Amniotic stem cell (primary cell): ENCODE results near the gene FRMD1.

Experiments
- DNase-seq: peaks from one replicate; lab custom pipeline; 2025; lab: John Stamatoyannopoulos, UW

FRMD1 gene

DNA sequence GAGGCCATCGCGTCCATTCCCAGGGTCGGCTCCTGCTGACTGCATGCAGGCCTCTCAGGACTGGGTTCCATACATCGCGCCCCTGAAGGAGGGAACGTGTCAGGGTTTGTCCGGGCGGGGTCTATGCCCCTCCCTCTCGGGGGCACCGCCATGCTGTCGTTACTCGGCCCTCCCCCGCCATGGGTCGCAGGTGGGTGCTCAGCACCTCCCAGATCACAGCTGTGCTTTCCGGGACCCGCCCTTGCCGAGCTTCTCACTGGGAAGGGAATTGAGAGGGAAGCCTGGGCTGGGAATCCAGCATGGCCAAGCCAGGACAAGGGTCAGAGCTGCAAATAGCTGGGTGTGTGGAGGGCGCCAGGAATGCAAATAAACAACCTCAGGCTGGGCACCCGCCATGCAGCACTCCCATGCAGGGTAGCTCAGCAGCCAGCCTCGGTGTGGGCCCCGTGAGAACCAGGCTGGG lies at the start of gene FRMD1:
Gene FRMD1, minus strand, starts transcription at position 270 of the 463 bp plus-strand sequence. Its CDS starts 118 bp downstream, at position 152.
- DNase-seq: no peak

DNA sequence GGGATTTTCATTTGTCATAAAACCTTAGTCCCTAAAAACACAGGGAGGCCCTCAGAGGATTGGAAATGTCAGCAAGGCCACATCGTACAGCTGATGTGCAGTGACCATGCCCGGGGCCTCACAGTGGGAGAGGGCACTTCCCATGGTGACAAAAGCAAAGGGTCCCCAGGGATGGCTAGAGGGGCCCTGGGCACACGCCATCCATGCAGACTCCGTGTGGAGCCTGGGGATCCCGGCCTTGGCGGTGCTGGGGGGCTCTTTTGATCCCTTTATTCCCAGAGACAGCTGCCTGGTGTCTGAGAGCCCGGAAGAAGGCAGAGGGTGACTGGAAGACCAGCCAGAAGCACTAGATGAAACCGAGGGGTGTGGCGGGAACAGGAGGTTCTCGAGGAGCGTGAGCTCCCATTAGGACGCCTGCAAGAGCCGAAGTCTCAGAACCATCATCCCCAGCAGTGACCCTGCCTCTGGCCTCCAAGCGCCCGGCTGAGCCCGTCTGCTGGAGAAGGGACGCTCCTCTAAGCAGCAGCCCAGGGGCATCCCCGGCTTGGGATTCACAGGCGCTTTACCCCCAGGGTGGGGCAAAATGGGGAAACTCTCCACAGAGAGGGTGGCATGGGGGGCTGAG lies 49.1 kb upstream of the FRMD1 start:
- DNase-seq: no peak

DNA sequence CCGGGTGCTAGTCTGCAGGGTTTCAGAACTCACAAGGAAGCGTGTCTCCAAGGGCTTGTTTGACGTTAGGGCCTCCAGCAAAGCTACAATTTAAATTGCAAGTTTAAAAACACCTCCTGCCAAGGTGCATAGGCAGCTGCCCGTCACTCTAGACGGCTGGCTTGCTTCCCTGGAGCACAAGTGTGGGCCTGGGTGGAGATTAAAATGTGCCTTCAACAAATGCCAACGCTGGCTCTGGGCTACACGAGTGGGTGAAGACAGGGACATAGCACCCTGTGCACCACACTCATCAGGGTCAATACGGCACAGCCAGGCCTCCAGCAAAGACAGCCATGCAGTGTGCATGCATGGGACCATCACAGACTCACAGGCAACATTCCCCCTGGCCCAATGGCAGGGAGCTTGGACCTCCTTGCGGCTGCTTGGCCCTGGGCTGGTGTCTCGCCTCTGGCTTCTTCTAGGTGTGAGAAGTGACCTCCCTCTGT lies 48.4 kb upstream of the FRMD1 start:
- no peak for DNase-seq

DNA sequence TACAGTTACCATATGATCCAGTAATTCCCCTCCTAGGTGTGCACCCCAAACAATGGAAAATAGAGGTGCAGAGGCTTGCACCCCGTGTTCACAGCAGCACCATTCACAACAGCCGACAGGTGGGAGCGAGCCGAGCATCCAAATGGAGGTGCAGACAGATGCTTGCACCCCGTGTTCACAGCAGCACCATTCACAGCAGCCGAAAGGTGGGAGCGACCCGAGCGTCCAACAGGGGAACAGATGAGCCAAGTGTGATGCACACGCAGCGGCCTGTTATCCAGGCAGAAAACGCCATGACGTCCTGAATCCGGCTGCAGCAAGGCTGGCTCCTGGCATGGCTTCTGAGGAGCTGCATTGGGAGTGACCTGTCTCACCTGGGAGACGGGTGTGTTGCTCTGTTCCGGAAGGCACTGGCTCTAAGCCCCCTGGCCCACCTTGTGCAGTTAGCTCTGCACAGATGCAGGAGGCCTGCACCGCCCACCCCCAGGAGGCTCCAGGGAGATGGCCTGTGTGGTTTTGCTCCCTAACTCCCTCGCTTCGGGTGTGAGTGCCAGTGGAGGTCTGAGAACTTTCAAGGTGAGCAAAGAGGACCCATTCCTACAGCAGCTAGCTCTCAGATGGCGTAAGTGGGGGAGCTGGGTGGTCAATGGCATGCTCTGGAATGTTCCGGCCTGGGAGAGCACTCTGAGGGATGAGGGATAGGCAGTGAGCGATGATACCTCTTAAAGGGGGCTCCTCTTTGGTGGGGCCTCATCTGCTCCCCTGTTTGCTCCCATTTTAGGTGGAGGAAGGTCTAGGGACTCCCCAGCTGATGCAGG lies 47.8 kb upstream of the FRMD1 start:
- no peak for DNase-seq

DNA sequence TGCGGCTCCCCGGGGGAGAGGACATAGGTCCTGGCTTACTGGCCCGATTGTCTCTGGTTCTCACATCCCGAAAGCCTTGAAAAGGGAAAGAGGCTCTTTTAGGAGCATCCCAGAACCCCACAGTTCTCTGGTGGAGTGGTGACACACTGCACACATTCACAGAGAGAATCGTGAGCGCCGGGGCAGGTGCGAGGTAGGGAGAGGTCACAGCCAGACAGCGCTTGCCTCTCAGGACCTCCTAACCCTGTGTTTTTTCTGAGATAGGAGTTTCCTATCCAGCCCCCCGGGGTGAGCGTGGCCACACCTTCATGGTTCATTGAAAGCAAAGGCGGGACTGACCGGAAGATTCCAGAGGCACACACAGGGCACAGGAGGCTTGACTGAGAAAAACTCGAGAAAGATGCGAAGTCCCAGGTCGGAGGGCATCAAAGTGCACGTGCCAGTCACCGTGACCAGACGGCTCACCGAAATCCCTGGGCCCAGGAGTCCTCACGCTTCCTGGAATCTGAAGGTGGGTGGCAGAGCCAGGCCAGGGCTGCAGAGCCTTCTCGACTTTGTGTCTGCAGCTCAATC lies 46.5 kb upstream of the FRMD1 start:
- DNase-seq: no peak

DNA sequence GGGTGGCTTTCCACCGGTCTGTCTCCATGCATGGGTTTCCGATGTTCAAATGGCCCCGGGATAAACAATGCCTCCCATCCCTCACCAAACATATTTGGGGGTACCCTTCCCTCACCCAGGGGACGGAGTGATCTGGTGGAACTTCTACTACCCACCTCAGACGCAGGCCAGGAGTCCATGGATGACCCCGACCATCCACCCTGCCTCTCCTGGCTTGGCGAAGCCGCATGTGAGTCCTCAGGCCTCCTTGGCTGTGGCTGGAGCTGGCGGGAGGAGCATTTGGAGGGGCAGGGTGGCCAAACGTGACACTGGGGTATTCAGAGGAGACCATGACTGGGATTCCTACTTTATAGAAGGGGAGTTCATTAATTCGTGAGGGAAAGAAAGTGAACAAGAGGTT lies 45.9 kb upstream of the FRMD1 start:
- no peak for DNase-seq

DNA sequence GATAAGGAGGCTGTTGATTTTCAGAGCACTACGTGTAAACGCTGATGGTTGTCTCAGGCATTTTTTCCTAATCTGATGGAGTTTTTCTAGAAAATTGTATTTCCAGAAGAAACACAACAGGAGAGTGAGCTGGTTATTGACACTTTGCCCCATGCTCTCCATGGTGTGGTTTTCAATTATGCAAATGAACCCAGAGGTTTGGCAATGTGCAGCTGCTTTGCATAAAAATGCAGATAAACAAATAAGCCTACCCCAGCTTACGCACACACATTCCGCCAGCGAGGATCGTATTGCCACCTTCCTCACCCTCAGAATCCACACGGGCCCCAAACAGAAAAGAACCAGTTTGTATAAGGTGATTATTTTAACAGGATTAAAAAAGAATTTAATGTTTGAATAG lies 45.1 kb upstream of the FRMD1 start:
- DNase-seq: no peak

DNA sequence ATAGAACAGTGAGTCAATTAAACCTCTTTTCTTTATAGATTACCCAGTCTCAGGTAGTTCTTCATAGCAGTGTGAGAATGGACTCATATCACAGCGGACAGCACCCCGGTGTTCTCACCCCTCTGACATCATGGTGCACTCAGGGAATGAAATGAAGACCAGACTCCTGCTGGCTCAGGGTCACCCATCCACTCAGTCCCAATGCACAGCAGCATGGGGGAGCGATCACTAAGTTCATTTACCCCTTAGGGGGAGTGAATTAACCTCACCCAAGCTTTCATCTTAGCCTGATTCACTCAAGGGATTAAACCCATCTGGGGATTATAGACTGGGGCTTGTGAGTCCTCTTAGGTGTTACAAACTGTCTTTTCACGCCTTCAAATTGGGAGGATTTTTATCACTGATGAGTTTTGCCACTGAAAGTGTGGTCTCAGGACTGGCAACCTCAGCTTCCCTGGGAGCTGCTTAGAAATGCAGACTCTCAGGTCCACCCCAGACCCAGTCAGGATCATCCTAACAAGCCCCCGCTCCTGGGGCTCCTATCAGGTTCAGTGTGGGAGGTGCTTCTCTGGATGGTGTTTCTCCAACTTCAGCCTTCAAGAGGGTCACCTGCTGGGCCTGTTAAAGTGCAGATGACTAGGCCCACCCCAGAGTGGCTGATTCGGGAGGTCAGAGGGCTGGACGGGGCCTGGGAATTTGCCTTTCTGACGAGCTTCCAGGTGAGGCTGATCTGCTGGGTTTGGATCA lies 44.3 kb upstream of the FRMD1 start:
- no peak for DNase-seq

DNA sequence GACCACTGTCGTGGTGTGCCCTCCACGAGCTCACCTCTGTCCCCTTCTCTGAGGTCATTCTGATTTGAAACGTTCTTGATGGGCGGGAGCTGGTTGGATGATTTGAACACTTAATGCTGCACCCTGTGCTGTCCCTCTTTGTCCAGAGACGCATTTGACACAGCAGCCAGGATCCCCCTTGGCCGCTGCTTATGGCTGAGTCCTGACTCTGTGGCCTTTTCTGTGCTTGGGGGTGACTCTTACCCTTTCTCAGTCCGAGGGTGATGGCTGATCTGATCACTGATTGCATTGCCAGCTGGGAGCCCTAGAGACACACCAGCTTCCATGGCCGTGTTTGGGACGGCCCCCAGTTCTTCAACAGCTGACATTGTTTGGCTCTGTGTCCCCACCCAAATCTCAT lies 43.5 kb upstream of the FRMD1 start:
- DNase-seq: no peak

DNA sequence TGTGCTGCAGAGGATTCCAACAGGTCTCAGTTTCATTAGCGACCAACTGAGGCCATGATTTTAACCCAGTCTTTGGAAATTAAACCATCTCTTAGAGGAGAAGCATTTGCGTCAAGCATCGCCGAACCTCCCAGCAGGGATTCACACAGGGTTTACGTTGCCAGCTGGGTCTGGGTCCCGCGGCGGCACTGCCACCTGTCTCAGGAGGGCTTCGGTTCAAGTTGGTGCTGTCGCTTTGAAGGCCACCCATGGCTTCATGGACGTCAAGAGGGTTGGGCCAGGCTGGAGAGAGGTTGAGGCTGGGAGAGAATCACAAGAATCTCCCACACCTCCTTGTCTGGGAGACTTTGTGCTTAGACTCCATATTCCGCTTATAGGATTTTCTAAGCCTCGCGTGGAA lies 43.0 kb upstream of the FRMD1 start:
- DNase-seq: no peak

DNA sequence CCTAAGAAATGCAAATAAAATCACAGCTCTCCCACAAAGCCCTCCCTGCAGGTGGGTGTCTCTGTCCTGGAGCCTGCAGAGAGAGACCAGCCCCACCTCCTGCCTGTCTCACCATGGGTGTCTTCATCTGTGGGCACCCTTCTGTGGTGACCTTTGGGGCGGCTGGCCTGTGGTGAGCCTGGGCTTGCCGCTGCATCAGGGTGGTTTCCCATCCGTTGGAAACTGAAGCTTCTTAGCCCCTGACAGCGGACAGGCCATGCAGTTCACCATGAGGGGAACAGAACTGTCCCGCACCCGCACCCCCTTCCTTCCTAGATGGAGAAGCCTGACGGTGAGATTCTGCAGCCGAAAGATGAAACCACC lies 42.3 kb upstream of the FRMD1 start:
- DNase-seq: no peak

DNA sequence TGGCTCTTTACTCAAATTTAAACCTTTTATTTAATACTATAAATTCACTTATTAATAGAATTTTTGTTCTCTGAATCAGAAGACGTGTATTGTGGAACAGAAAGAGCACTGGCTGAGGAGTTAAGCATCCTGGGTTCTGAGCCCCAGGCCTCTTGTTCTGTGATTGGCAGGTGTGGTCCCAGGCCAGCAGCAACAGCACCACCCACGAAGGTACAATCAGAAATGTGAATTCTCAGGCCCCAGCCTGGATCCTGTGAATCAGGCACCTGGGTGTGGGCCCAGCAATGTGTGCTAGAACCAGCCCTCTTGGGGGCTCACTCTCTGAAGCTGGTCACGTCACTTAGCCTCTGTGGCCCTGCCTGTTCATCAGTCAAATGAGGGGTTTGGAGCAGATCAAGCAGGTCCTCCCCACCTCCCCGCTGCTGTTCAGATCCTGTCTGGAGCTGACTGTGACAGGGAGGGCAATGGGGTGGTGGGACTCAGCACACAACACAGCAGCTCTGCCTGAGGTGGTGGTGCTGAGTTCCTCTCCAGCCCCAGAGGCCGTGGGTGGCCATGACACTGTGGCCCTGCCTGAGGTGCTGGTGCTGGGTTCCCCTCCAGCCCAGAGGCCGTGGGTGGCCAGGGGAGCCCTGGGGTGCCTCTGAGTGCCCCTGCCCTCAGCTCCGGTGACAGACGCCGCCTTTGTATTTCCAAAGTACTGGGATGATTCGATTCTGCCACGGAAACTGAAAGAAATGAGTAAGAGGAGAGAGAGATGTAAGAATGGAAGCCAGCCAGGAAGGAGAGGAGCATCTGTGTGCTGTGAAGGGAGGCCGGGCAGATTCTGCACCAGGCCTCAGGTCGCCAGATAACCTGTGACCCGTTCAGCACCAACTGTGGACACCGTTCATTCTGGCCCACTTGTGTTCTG lies 41.6 kb upstream of the FRMD1 start:
- DNase-seq: no peak

DNA sequence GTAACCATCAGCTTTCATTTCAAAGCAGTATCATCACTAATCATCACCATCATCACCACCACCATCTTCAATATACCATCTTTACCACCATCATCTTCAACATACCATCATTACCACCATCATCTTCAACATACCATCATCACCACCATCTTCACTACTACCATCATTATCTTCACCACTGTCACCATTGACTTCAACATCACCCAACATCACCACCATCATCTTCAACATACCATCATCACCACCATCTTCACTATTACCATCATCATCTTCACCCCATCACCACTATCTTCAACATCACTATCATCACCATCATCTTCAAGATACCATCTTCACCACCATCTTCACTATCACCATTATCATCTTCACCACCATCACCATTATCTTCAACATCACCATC lies 40.5 kb upstream of the FRMD1 start:
- DNase-seq: no peak

DNA sequence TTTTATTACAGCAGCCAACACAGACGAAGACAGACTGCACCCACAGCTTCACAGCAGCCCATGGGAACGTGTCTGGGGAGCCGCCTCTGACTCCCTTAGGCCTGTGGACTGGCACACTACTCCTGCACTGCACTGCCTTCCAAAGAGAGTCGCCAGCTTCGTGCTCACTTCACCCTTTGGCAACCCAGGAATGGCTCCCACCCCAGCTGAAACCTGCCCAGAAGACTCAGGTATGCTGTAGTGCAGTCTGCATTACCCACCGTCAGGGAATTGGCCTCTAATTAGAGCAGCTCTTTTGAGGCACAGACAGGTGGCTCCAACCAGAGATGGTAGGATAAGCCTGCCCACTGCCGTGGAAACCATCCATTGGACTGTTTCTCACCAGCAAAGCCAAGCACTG lies 39.9 kb upstream of the FRMD1 start:
- no peak for DNase-seq

DNA sequence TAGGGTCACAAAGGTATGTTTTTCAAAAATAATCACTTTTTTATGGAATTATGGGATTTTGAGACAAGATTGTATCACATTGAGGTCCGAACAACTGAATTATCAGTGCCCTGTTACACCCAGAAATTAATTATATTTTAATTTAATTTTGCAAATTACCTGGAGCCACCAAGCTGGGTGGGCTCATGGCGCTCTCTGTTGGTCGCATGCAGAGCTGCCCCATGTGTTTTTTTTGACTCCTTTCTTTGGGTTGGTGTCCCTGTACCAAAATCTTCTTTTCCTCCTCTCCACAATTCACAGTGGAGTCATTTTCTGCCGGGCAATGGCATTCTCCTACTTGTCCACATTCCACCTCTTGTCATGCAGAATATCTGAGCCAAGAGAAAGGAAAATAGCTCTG lies 38.9 kb upstream of the FRMD1 start:
- DNase-seq: no peak

DNA sequence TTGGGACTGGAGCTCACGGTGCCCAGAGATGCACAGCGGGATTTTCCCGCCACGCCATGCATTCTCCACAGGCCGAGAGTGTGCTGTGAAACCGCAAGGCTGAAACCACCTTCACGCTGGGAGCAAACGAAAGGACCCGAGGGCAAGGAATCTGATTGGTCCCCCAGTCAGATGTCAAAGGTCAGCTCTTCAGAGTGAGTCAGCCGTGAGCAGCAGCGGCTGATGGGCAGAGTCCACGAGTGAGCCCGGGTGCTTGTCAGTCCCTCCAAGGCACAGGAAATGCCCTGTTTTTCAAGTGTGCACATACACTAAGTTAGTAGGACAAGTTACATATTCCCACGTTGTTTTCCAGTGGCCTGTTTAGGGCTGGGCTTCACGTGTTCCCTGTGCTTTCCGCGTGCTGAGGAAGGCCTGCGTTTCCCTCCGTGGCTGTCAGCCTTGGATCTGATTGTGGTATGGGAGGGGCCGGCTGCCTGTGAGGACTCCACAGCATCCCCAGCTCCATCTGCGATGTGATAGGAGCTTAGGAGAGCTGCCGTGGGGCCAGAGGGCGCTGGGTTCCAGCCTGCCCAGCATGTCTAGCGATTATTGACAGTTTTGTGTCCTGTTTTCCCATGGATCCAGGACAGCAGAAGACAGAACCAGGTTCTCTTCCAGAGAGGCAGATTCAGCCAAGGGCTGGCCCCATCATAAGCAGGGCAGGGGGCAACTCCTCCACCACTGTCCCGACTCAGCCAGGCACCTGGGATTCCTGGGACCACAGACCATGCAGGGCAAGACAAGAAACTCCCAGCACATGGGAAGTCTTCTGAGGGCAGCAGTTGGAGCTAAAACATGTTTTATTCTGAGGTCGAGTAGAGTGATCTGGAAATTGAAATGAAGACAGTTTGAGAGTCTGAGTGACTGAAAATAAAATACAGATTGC lies 38.2 kb upstream of the FRMD1 start:
- DNase-seq: no peak

DNA sequence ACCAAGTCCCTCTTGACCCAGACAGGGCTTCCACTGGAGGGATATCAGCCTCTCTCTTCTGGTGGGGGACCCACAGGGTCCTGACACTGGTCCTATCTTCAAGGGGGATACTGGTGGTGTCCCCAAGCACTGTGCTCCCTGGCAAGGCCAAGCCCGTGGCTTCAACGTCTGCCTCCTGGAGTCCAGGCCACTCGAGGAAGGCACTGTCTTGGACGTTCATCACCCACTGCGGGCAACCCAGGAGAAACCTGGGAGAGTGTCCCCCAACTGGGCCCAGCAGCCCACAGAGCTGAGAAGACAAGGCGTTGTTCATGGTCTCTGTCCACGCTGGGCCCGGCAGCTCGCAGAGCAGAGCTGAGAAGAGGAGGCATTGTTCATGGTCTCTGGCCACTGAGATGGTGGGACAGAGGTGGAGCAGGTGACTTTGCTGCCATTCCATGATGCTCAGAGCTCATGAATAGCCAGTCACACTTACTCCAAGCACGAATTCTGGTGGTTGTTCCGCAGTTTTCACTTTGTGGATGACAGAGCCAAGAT lies 37.5 kb upstream of the FRMD1 start:
- no peak for DNase-seq

DNA sequence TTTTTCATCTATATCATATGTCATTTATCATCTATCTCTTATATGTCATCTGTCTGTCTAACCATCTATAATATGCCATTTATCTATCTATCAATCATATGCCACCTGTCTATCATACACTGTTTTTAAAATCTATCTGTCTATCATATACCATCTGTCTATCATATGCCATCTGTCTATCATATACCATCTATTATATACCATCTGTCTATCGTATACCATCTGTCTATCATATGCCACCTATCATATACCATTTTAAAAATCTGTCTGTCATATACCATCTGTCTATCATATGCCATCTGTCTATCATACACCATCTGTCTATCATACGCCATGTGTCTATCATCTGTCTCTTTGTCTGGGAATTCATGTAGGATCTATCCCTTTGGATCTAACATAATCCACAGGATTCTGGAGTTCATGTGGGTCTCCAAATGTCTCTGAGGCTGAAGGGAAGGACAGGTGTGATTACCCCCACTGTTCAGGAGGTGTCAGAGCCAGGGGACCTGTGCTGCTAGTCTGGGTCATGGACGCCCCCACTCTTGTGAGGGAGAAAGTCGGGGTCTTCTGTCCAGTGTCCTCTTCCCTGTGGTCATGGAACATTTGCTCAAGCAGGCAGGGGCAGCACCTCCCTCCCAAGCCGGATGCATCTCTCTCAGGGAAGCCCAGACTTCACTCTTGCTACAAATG lies 36.9 kb upstream of the FRMD1 start:
- no peak for DNase-seq

DNA sequence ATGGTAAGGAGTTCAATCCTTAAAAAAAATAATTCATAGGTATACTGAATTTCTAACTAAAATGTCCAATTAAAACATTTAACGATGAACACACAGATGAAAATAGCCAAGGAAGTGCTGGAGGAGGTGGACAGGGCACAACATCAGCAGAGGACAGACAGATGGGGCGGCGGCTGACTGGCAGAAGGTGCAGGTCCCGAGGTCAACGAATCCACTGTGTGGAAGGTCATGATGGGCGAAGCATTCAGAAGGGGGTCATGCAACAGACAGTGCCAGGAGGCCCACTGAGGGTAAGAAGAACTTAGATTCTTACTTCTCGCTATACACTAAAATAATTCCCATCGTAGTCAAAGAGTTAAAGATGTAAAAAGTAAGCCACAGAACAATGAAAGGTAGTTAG lies 34.2 kb upstream of the FRMD1 start:
- DNase-seq: no peak
